Neuronal stem cell (in vitro differentiated cells): ENCODE results near the gene TRIM34.
"Not testable (repeated sequence)": the region's sequence is repeated elsewhere in the genome, so short reads cannot be mapped to it uniquely, and the experiment has no call there.

Experiments used
- DNase-seq: peaks from one replicate; pipeline ENCODE4 v3.0.0-alpha.2; 2013; ENCODE audit warnings: low spot score
- H2AFZ ChIP-seq: one replicate; pipeline ENCODE4 v1.6.1; 2013; ENCODE audit warnings: mild to moderate bottlenecking, low read length, inconsistent platforms
- H2AK5ac ChIP-seq: 2 replicates; pipeline ENCODE4 v1.6.1; 2013; ENCODE audit warnings: low read depth, mild to moderate bottlenecking, inconsistent platforms, low read length, moderate library complexity, mixed read lengths
- H2BK120ac ChIP-seq: 2 replicates; pipeline ENCODE4 v1.6.1; 2013; ENCODE audit warnings: low read depth, mild to moderate bottlenecking, inconsistent platforms, low read length, moderate library complexity, mixed read lengths
- H2BK12ac ChIP-seq: one replicate; pipeline ENCODE4 v1.6.1; 2013; ENCODE audit warnings: low read length, inconsistent platforms
- H2BK15ac ChIP-seq: 2 replicates; pipeline ENCODE4 v1.6.1; 2013; ENCODE audit warnings: mild to moderate bottlenecking, low read length, inconsistent platforms, mixed read lengths
- H2BK5ac ChIP-seq: one replicate; pipeline ENCODE4 v1.6.1; 2013; ENCODE audit warnings: inconsistent platforms, mild to moderate bottlenecking, low read length, moderate library complexity
- H3K14ac ChIP-seq: one replicate; pipeline ENCODE4 v1.6.1; 2013; ENCODE audit warnings: low read length, inconsistent platforms
- H3K18ac ChIP-seq: 2 replicates; pipeline ENCODE4 v1.6.1; 2013; ENCODE audit warnings: low read length, inconsistent platforms
- H3K23ac ChIP-seq: 2 replicates; pipeline ENCODE4 v1.6.1; 2013; ENCODE audit warnings: low read depth, mild to moderate bottlenecking, mixed read lengths, low read length, inconsistent platforms; ENCODE audit not compliant: poor library complexity
- H3K27ac ChIP-seq: replicated peaks from 3 replicates; pipeline ENCODE4 v1.5.1; 2013; ENCODE audit warnings: low read length, inconsistent platforms
- H3K27me3 ChIP-seq, 3 experiments: 2 replicates each; pipeline ENCODE4 v1.6.1; 2013; ENCODE audit warnings: low read length in 3 of 3, mild to moderate bottlenecking in 2 of 3, inconsistent platforms in 1 of 3, low read depth in 1 of 3, mixed read lengths in 1 of 3, moderate library complexity in 1 of 3; ENCODE audit not compliant: control insufficient read depth in 3 of 3, insufficient read depth in 3 of 3
- H3K36me3 ChIP-seq, 2 donors: replicated peaks in 1 of 2; 2 replicates each; pipeline ENCODE4 v1.6.1; 2013; ENCODE audit warnings: low read length in 2 of 2; ENCODE audit not compliant: control insufficient read depth in 2 of 2, insufficient read depth in 2 of 2
- H3K4ac ChIP-seq: 2 replicates; pipeline ENCODE4 v1.6.1; 2013; ENCODE audit warnings: inconsistent platforms, mild to moderate bottlenecking, low read length, moderate library complexity
- H3K4me1 ChIP-seq, 2 donors: 1 replicate in 1 of 2; 2 replicates in 1 of 2; pipeline ENCODE4 v1.6.1; 2013; ENCODE audit warnings: low read length in 2 of 2, low read depth in 1 of 2; ENCODE audit not compliant: control insufficient read depth in 2 of 2, insufficient read depth in 1 of 2
- H3K4me2 ChIP-seq: one replicate; pipeline ENCODE4 v1.6.1; 2013; ENCODE audit warnings: mild to moderate bottlenecking, low read length, inconsistent platforms; ENCODE audit not compliant: insufficient read depth, poor library complexity, severe bottlenecking
- H3K4me3 ChIP-seq, 2 donors: 2 replicates each; pipeline ENCODE4 v1.5.1; 2013; ENCODE audit warnings: low read length in 2 of 2, mild to moderate bottlenecking in 2 of 2, inconsistent platforms in 1 of 2, moderate library complexity in 1 of 2
- H3K79me1 ChIP-seq: one replicate; pipeline ENCODE4 v1.6.1; 2013; ENCODE audit warnings: low read depth, mild to moderate bottlenecking, inconsistent platforms, low read length, moderate library complexity
- H3K9ac ChIP-seq: one replicate; pipeline ENCODE4 v1.6.1; 2013; ENCODE audit warnings: mild to moderate bottlenecking, low read depth, low read length, inconsistent platforms; ENCODE audit not compliant: poor library complexity
- H3K9me3 ChIP-seq, 2 donors: replicated peaks in 1 of 2; 2 replicates each; pipeline versions ENCODE3 to v1.6.1; 2013; ENCODE audit warnings: low read length in 2 of 2, mild to moderate bottlenecking in 2 of 2, inconsistent platforms in 1 of 2, low read depth in 1 of 2, mixed read lengths in 1 of 2, moderate library complexity in 1 of 2; ENCODE audit not compliant: control insufficient read depth in 2 of 2, insufficient read depth in 1 of 2
- H4K8ac ChIP-seq: one replicate; pipeline ENCODE4 v1.6.1; 2013; ENCODE audit warnings: low read depth, mild to moderate bottlenecking, inconsistent platforms, low read length, moderate library complexity
- H4K91ac ChIP-seq: one replicate; pipeline ENCODE4 v1.6.1; 2013; ENCODE audit warnings: low read length, low read depth, mild to moderate bottlenecking, inconsistent platforms; ENCODE audit not compliant: poor library complexity
- WGBS, 2 donors: extraction: QIAGEN DNeasy Blood & Tissue Kit; methylation state at CpG; one replicate each; pipeline ENCODE4 v1.1.7; 2013; ENCODE audit warnings: missing lambda C conversion rate in 2 of 2, mixed read lengths in 1 of 2; ENCODE audit not compliant: insufficient read length in 2 of 2, insufficient replicate concordance in 1 of 2; ENCODE audit errors: extremely low coverage in 2 of 2; 5-methylcytosine and 5-hydroxymethylcytosine counted together

TRIM34 gene

DNA sequence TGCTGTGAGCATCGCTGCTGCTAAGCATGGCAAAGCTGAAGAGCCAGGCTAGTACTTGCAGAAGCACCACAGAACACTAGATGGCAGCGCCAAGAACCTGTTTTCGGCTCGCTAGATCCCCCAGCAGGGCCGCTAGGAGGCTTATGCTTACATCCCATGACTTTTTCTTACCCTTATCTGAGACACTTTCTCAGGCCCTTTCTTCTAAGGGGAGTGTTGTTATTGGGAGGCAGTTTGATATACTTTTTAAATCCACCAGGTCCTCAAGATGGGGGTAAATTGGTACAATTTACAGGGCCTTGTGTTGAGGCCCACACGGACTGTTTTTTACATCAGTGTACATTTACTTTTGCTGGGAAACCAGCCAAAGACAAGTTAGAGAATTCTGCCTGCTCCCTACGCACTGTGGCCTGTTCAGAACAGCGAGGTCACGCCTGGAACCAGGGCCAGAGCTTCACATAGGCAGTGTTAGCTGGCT lies 24.4 kb upstream of the TRIM34 start:
- H4K8ac ChIP-seq = no peak overlapping the region
- WGBS, 2 donors = no CpG with 5 or more reads among the region's 9 CpGs
- H2BK120ac ChIP-seq = no peak overlapping the region
- no peak overlapping the region for H3K14ac ChIP-seq
- peaks cover 0 to 2% (median 0%) of the 10 kb centered on the region in 3 experiments for H3K27me3 ChIP-seq
- no peak overlapping the region for H3K9ac ChIP-seq
- no peak overlapping the region for H3K23ac ChIP-seq
- H4K91ac ChIP-seq = no peak overlapping the region
- peak overlapping the region; percentile 57 for H2AFZ ChIP-seq
- H2AK5ac ChIP-seq = no peak overlapping the region
- H3K4me1 ChIP-seq = peaks cover 0 to 12% of the 10 kb centered on the region in 2 donors
- H3K27ac ChIP-seq = no peak overlapping the region
- H3K4ac ChIP-seq = no peak overlapping the region
- no peak overlapping the region for H3K4me3 ChIP-seq
- no peak overlapping the region for H3K18ac ChIP-seq
- H3K36me3 ChIP-seq = peaks cover 0 to 3% of the 10 kb centered on the region in 2 donors
- H3K79me1 ChIP-seq = no peaks in the 10 kb centered on the region
- H2BK12ac ChIP-seq = no peak overlapping the region
- H3K9me3 ChIP-seq = no peaks in the 10 kb centered on the region
- DNase-seq = peak; percentile 55
- no peak overlapping the region for H3K4me2 ChIP-seq
- H2BK15ac ChIP-seq = no peak overlapping the region
- no peak overlapping the region for H2BK5ac ChIP-seq

GRCh38 chr11:5602791-5603190 lies 22.0 kb upstream of the TRIM34 start:
- H3K27ac ChIP-seq, H3K79me1 ChIP-seq, H3K4me3 ChIP-seq, H3K4me2 ChIP-seq, H3K9ac ChIP-seq, H3K4ac ChIP-seq, H2AFZ ChIP-seq, H2AK5ac ChIP-seq, H2BK12ac ChIP-seq, H2BK5ac ChIP-seq, H3K14ac ChIP-seq, DNase-seq, H3K36me3 ChIP-seq, H3K18ac ChIP-seq, H3K27me3 ChIP-seq, H3K4me1 ChIP-seq, H3K9me3 ChIP-seq, H4K91ac ChIP-seq, H2BK120ac ChIP-seq, H4K8ac ChIP-seq, H3K23ac ChIP-seq, H2BK15ac ChIP-seq: not testable (repeated sequence)
- WGBS, 2 donors = no CpG with 5 or more reads among the region's 4 CpGs

GRCh38 chr11:5603326-5603725 lies 21.5 kb upstream of the TRIM34 start:
- Histone ChIP-seq H4K8ac (no peak overlapping the region), H3K9me3 (no peaks in the 10 kb centered on the region), H2AK5ac (peak overlapping the region; percentile 60), H2BK12ac (no peak overlapping the region), H3K4ac (no peak overlapping the region), H3K27me3 (no peaks in the 10 kb centered on the region), H2BK15ac (no peak overlapping the region), H3K36me3 (peaks cover 0 to 8% of the 10 kb centered on the region in 2 donors), H3K4me2 (no peak overlapping the region), H3K79me1 (no peaks in the 10 kb centered on the region), H2BK120ac (no peak overlapping the region), H2AFZ (no peak overlapping the region), H3K18ac (peak overlapping the region; percentile 59), H3K4me3 (no peak overlapping the region), H3K4me1 (peaks cover 0 to 6% of the 10 kb centered on the region in 2 donors), H3K27ac (no peak overlapping the region), H3K9ac (no peak overlapping the region), H3K23ac (no peak overlapping the region), H4K91ac (no peak overlapping the region), H3K14ac (peak overlapping the region; percentile 41), H2BK5ac (peak overlapping the region; percentile 26)
- no peak for DNase-seq
- no CpG with 5 or more reads among the region's 8 CpGs for WGBS, 2 donors

DNA sequence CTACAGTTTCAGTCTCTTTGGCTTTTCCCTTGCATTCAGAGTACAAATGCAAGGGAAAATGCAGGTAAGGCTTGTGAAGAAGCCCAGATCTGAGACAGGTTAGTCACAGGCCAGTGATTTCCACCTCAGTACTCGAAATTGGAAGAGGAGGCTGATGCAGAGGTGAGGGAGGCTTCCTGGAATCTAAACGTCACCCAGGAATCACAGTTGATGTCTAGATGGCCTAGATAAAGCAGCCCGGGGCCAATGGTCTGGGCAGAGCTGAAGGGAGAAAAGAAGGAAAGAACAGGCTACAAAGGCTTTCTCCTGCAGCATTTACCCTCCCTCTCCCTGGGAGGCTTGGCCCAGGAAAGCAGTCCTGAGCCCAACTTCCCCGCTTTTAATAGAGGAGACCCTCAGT lies 19.9 kb upstream of the TRIM34 start:
- H3K4me2 ChIP-seq = no peak overlapping the region
- peaks cover 0 to 6% of the 10 kb centered on the region in 2 donors for H3K4me1 ChIP-seq
- DNase-seq = no peak
- H4K91ac ChIP-seq = no peak overlapping the region
- H3K14ac ChIP-seq = no peak overlapping the region
- no peak overlapping the region for H2BK15ac ChIP-seq
- no peaks in the 10 kb centered on the region for H3K79me1 ChIP-seq
- no peak overlapping the region for H2BK120ac ChIP-seq
- H3K9ac ChIP-seq = no peak overlapping the region
- no peak overlapping the region for H3K27ac ChIP-seq
- peaks cover 0 to 10% of the 10 kb centered on the region in 2 donors for H3K36me3 ChIP-seq
- no peak overlapping the region for H3K23ac ChIP-seq
- H2AFZ ChIP-seq = no peak overlapping the region
- no peak overlapping the region for H3K18ac ChIP-seq
- H3K4ac ChIP-seq = no peak overlapping the region
- H3K27me3 ChIP-seq = no peaks in the 10 kb centered on the region
- H3K9me3 ChIP-seq = no peaks in the 10 kb centered on the region
- H2AK5ac ChIP-seq = no peak overlapping the region
- no peak overlapping the region for H2BK5ac ChIP-seq
- no peak overlapping the region for H2BK12ac ChIP-seq
- no CpG with 5 or more reads among the region's 4 CpGs for WGBS, 2 donors
- no peak overlapping the region for H4K8ac ChIP-seq
- H3K4me3 ChIP-seq = no peak overlapping the region
